ENCODE data around the gene MYBBP1A.

DNA sequence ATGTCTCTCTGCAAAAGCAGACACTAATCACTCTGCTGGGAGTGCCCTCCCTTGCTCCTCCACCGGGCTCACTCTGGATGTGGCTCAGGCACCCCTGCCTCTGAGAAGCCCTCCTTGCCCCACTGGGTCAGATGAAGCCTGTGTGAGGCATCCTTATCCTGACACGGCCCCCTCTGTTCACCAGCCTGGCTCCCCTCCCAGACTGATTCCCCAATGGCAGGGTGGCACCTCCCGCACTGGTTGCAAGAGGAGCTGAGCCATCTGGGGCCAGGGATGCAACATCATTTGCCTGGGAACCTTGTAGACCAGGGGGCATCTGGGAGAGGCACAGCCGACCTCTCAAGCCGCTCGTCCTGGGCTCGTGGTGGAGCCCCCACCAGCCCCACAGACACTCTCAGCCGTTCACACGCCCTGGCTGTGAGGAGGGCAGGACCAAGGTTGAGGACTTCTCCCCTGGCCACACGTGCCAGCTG is 35.8 kb upstream of the MYBBP1A start:
- TF ChIP-seq CTCF (IDR thresholded peaks at IDR 0.05; ENCODE audit: low read depth, low read length): no peak
- no peak for TF ChIP-seq EZH2phosphoT487 (IDR thresholded peaks at IDR 0.05; ENCODE audit: low read depth)
